DND-41 (cell line): Measurements from ENCODE around the gene KRTAP1-3.
"Not testable (repeated sequence)": the region's sequence is repeated elsewhere in the genome, so short reads cannot be mapped to it uniquely, and the experiment has no call there.

Source experiments
- ATAC-seq: fragments of 200-7000 bp; cut with Tn5 transposase; 3 replicates; pipeline ENCODE4 v1.9.1; 2021; ENCODE audit warnings: low read depth; ENCODE audit not compliant: insufficient read depth
- DNase-seq: peaks from one replicate; pipeline ENCODE4 v3.0.0-alpha.2; 2020
- H2AFZ ChIP-seq: 2 replicates; pipeline ENCODE4 v1.6.0; 2012; ENCODE audit warnings: low read depth, low read length
- H3K27ac ChIP-seq: 2 replicates; pipeline ENCODE4 v1.5.1; 2012; ENCODE audit warnings: low read length, inconsistent platforms
- H3K27me3 ChIP-seq: fragments of 200-600 bp; sonication (generic); 2 replicates; pipeline ENCODE4 v1.6.0; 2012; ENCODE audit warnings: low read length, mild to moderate bottlenecking, inconsistent platforms; ENCODE audit not compliant: insufficient read depth, poor library complexity
- H3K36me3 ChIP-seq: 2 replicates; pipeline ENCODE4 v1.5.1; 2012; ENCODE audit warnings: low read length, inconsistent platforms; ENCODE audit not compliant: insufficient read depth
- H3K4me1 ChIP-seq: 2 replicates; pipeline ENCODE4 v1.5.1; 2012; ENCODE audit warnings: mild to moderate bottlenecking, low read length; ENCODE audit not compliant: insufficient read depth
- H3K4me2 ChIP-seq: 2 replicates; pipeline ENCODE4 v1.6.0; 2012; ENCODE audit warnings: mild to moderate bottlenecking, moderate library complexity, low read length, inconsistent platforms; ENCODE audit not compliant: insufficient read depth
- H3K4me3 ChIP-seq, 2 experiments: fragments of 200-600 bp in 1 of 2; shearing (Covaris generic) in 1 of 2; 2 replicates each; pipeline ENCODE4 v1.5.1; 2012 to 2016; ENCODE audit warnings: inconsistent platforms in 2 of 2, low read length in 2 of 2, mild to moderate bottlenecking in 2 of 2, low read depth in 1 of 2, moderate library complexity in 1 of 2
- H3K79me2 ChIP-seq: 2 replicates; pipeline ENCODE4 v1.6.0; 2012; ENCODE audit warnings: low read length, inconsistent platforms; ENCODE audit not compliant: insufficient read depth
- H3K9ac ChIP-seq: 2 replicates; pipeline ENCODE4 v1.6.0; 2012; ENCODE audit warnings: low read depth, mild to moderate bottlenecking, inconsistent platforms, low read length, moderate library complexity
- H3K9me3 ChIP-seq: 2 replicates; pipeline ENCODE4 v1.5.1; 2012; ENCODE audit warnings: low read length, moderate library complexity, mild to moderate bottlenecking, inconsistent platforms; ENCODE audit not compliant: insufficient read depth, severe bottlenecking
- H4K20me1 ChIP-seq: 2 replicates; pipeline ENCODE4 v1.6.0; 2012; ENCODE audit warnings: low read length; ENCODE audit not compliant: insufficient read depth
- CTCF ChIP-seq: IDR thresholded peaks from 2 replicates; pipeline ENCODE4 v1.5.1; 2012; ENCODE audit warnings: borderline replicate concordance, low read length, moderate library complexity, mild to moderate bottlenecking; ENCODE audit not compliant: poor library complexity, severe bottlenecking; ENCODE audit errors: extremely low read depth
- EZH2 ChIP-seq: IDR thresholded peaks from 3 replicates; pipeline ENCODE4 v1.6.1; 2012; ENCODE audit warnings: borderline replicate concordance, low read depth, mild to moderate bottlenecking, moderate library complexity, low read length, inconsistent platforms; ENCODE audit not compliant: severe bottlenecking

KRTAP1-3 gene

GRCh38 chr17:41058741-41059140, 24.1 kb upstream of the KRTAP1-3 start:
- H3K79me2 ChIP-seq, result no peaks in the 10 kb centered on the region
- no peaks in the 10 kb centered on the region for H3K9me3 ChIP-seq
- no peak overlapping the region for H3K9ac ChIP-seq
- H3K4me3 ChIP-seq, result no peak overlapping the region
- DNase-seq (no peak), ATAC-seq (no peak)
- H3K4me1 ChIP-seq, result no peaks in the 10 kb centered on the region
- H2AFZ ChIP-seq, result no peak overlapping the region
- no peaks in the 10 kb centered on the region for H3K36me3 ChIP-seq
- TF ChIP-seq EZH2, result no peak
- no peak for TF ChIP-seq CTCF
- H3K4me2 ChIP-seq, result no peak overlapping the region
- H3K27ac ChIP-seq, result no peak overlapping the region
- no peaks in the 10 kb centered on the region for H4K20me1 ChIP-seq
- peaks cover 3% of the 10 kb centered on the region for H3K27me3 ChIP-seq

GRCh38 chr17:41057547-41057946, 22.9 kb upstream of the KRTAP1-3 start:
- H4K20me1 ChIP-seq, result no peaks in the 10 kb centered on the region
- H3K27me3 ChIP-seq, result peaks cover 3% of the 10 kb centered on the region
- H3K36me3 ChIP-seq, result no peaks in the 10 kb centered on the region
- H3K79me2 ChIP-seq, result no peaks in the 10 kb centered on the region
- H3K9ac ChIP-seq, result no peak overlapping the region
- ATAC-seq, result no peak
- H3K4me2 ChIP-seq, result no peak overlapping the region
- TF ChIP-seq CTCF, result no peak
- TF ChIP-seq EZH2, result no peak
- H3K27ac ChIP-seq, result no peak overlapping the region
- no peak for DNase-seq
- H2AFZ ChIP-seq, result no peak overlapping the region
- no peak overlapping the region for H3K4me3 ChIP-seq
- no peaks in the 10 kb centered on the region for H3K9me3 ChIP-seq
- no peaks in the 10 kb centered on the region for H3K4me1 ChIP-seq

- not testable (repeated sequence) for H3K4me1 ChIP-seq, H3K79me2 ChIP-seq, H2AFZ ChIP-seq, H3K9me3 ChIP-seq, H3K4me2 ChIP-seq, ATAC-seq, H3K27me3 ChIP-seq, DNase-seq, H3K4me3 ChIP-seq, H3K36me3 ChIP-seq, H4K20me1 ChIP-seq, H3K27ac ChIP-seq, H3K9ac ChIP-seq
These were observed 20.5 kb upstream of the KRTAP1-3 start, which contains the start of gene KRTAP2-2 for GRCh38 chr17:41055130-41055529. Gene KRTAP2-2 (minus strand): TSS chr17:41055230. CDS start chr17:41055211, 19 bp downstream.

- not testable (repeated sequence) for H3K27me3 ChIP-seq, ATAC-seq
These were observed 19.9 kb upstream of the KRTAP1-3 start for GRCh38 chr17:41054556-41054955.

GRCh38 chr17:41054025-41054424, 19.4 kb upstream of the KRTAP1-3 start:
- no peaks in the 10 kb centered on the region for H3K36me3 ChIP-seq
- no peaks in the 10 kb centered on the region for H3K4me1 ChIP-seq
- TF ChIP-seq EZH2, result no peak
- ATAC-seq, result no peak
- no peak overlapping the region for H3K4me3 ChIP-seq
- no peak for DNase-seq
- no peak overlapping the region for H2AFZ ChIP-seq
- H3K27ac ChIP-seq, result no peak overlapping the region
- no peaks in the 10 kb centered on the region for H3K79me2 ChIP-seq
- no peak overlapping the region for H3K4me2 ChIP-seq
- H3K9me3 ChIP-seq, result no peaks in the 10 kb centered on the region
- no peaks in the 10 kb centered on the region for H4K20me1 ChIP-seq
- peaks cover 8% of the 10 kb centered on the region for H3K27me3 ChIP-seq
- H3K9ac ChIP-seq, result no peak overlapping the region

More at GRCh38 chr17:41054556-41054955, 19.9 kb upstream of the KRTAP1-3 start:
- not testable (repeated sequence) for H3K9me3 ChIP-seq, H3K4me1 ChIP-seq, H2AFZ ChIP-seq, H3K27ac ChIP-seq, H3K36me3 ChIP-seq, H3K4me3 ChIP-seq, H4K20me1 ChIP-seq, H3K79me2 ChIP-seq, DNase-seq, H3K9ac ChIP-seq, H3K4me2 ChIP-seq
